H1 (cell line): Measurements from ENCODE around the gene WSCD2. TPM values are rescaled to one million over a fixed set of nuclear protein-coding genes. Genes with fewer than 3 reads are reported as not detected.

Experiments used
- CTCF ChIA-PET: fragments of 300-600 bp; sonication (Branson Sonifier 250); formaldehyde crosslinking; loops from one replicate; lab custom pipeline; 2021; ENCODE audit not compliant: partially characterized antibody; lab: Charles Lee
- POLR2A ChIA-PET: fragments of 300-600 bp; sonication (Branson Sonifier 250); formaldehyde crosslinking; loops from one replicate; lab custom pipeline; 2021; ENCODE audit warnings: inconsistent platforms; ENCODE audit not compliant: partially characterized antibody; lab: Charles Lee
- DNase-seq, 2 experiments: peaks; one replicate each; pipeline versions ENCODE4 v3.0.0 to v3.0.0-alpha.2; 2010 to 2022; ENCODE audit warnings: low spot score in 2 of 2, low read depth in 1 of 2, mixed read lengths in 1 of 2
- FAIRE-seq: peaks from 2 replicates; lab custom pipeline; 2011; peaks lifted over from hg19 to GRCh38; lab: Jason Lieb, UNC
- H2AFZ ChIP-seq: 2 replicates; pipeline ENCODE4 v1.8.1; 2012; ENCODE audit warnings: low read length, inconsistent platforms
- H2AK5ac ChIP-seq: 2 replicates; pipeline ENCODE4 v1.6.1; 2013; ENCODE audit warnings: low read depth, low read length
- H2BK120ac ChIP-seq: replicated peaks from 2 replicates; pipeline ENCODE3; 2013; ENCODE audit warnings: low read depth, low read length, inconsistent platforms
- H2BK12ac ChIP-seq: 2 replicates; pipeline ENCODE4 v1.6.1; 2013; ENCODE audit warnings: low read depth, low read length
- H2BK15ac ChIP-seq: 2 replicates; pipeline ENCODE4 v1.6.1; 2013; ENCODE audit warnings: low read length
- H2BK20ac ChIP-seq: 2 replicates; pipeline ENCODE4 v1.6.1; 2013; ENCODE audit warnings: low read length
- H2BK5ac ChIP-seq: 2 replicates; pipeline ENCODE4 v1.6.1; 2013; ENCODE audit warnings: low read depth, low read length
- H3K14ac ChIP-seq: 2 replicates; pipeline ENCODE4 v1.6.1; 2013; ENCODE audit warnings: inconsistent platforms; ENCODE audit not compliant: insufficient read length
- H3K18ac ChIP-seq: 2 replicates; pipeline ENCODE4 v1.6.1; 2013; ENCODE audit warnings: low read length; ENCODE audit errors: extremely low read depth
- H3K23ac ChIP-seq: 2 replicates; pipeline ENCODE4 v1.6.1; 2013; ENCODE audit warnings: inconsistent platforms; ENCODE audit not compliant: insufficient read length
- H3K23me2 ChIP-seq: 2 replicates; pipeline ENCODE4 v1.6.1; 2013; ENCODE audit warnings: low read depth, low read length
- H3K27ac ChIP-seq: 2 replicates; pipeline ENCODE4 v1.6.1; 2011; ENCODE audit warnings: low read depth, low read length, inconsistent platforms
- H3K27me3 ChIP-seq, 4 experiments: replicated peaks in 1 of 4; 1 replicate in 1 of 4; 2 replicates in 3 of 4; pipeline versions ENCODE4 v1.6.1 to v1.8.1; 2011 to 2013; ENCODE audit warnings: low read length in 3 of 4, mild to moderate bottlenecking in 3 of 4, inconsistent platforms in 2 of 4, mixed read lengths in 2 of 4, moderate library complexity in 1 of 4; ENCODE audit not compliant: control insufficient read depth in 3 of 4, insufficient read depth in 3 of 4; ENCODE audit errors: extremely low read depth in 1 of 4
- H3K36me3 ChIP-seq, 4 experiments: 2 replicates each; pipeline versions ENCODE4 v1.6.1 to v1.8.1; 2011 to 2013; ENCODE audit warnings: mild to moderate bottlenecking in 4 of 4, low read length in 3 of 4, moderate library complexity in 2 of 4, control low read depth in 1 of 4, inconsistent platforms in 1 of 4; ENCODE audit not compliant: insufficient read depth in 4 of 4, control insufficient read depth in 2 of 4
- H3K4ac ChIP-seq: replicated peaks from 2 replicates; pipeline ENCODE3; 2013; ENCODE audit warnings: low read length, low read depth, mixed read lengths, inconsistent platforms; ENCODE audit not compliant: insufficient read length
- H3K4me1 ChIP-seq, 4 experiments: replicated peaks in 1 of 4; 1 replicate in 1 of 4; 2 replicates in 3 of 4; pipeline versions ENCODE4 v1.6.1 to v1.8.1; 2011 to 2013; ENCODE audit warnings: low read length in 3 of 4, inconsistent platforms in 2 of 4, mixed read lengths in 1 of 4; ENCODE audit not compliant: insufficient read depth in 4 of 4, control insufficient read depth in 3 of 4
- H3K4me2 ChIP-seq, 2 experiments: 2 replicates each; pipeline versions ENCODE4 v1.6.1 to v1.8.1; 2011 to 2013; ENCODE audit warnings: low read depth in 2 of 2, low read length in 2 of 2, control low read depth in 1 of 2, inconsistent platforms in 1 of 2, mild to moderate bottlenecking in 1 of 2; ENCODE audit not compliant: insufficient read depth in 1 of 2
- H3K4me3 ChIP-seq, 4 experiments: fragments of 200-600, 300-600 bp in 1 of 4; sonication (generic), shearing (Covaris generic), sonication (Bioruptor Twin) in 1 of 4; 2 replicates each; pipeline versions ENCODE4 v1.5.1 to v1.8.1; 2011 to 2016; ENCODE audit warnings: low read length in 4 of 4, low read depth in 3 of 4, control low read depth in 2 of 4, inconsistent platforms in 2 of 4, mild to moderate bottlenecking in 2 of 4, mixed read lengths in 1 of 4, moderate library complexity in 1 of 4; ENCODE audit not compliant: insufficient read depth in 2 of 4; ENCODE audit errors: extremely low read depth in 1 of 4
- H3K56ac ChIP-seq: replicated peaks from 2 replicates; pipeline ENCODE3; 2013; ENCODE audit warnings: low read depth, mild to moderate bottlenecking, mixed read lengths, low read length, inconsistent platforms; ENCODE audit not compliant: insufficient read length
- H3K79me1 ChIP-seq: 2 replicates; pipeline ENCODE4 v1.6.1; 2013; ENCODE audit warnings: low read depth, low read length, control low read depth
- H3K79me2 ChIP-seq, 2 experiments: 2 replicates each; pipeline versions ENCODE4 v1.6.1 to v1.8.1; 2012 to 2013; ENCODE audit warnings: low read length in 2 of 2, mild to moderate bottlenecking in 2 of 2, inconsistent platforms in 1 of 2; ENCODE audit not compliant: insufficient read depth in 2 of 2, control insufficient read depth in 1 of 2
- H3K9ac ChIP-seq, 4 experiments: replicated peaks in 1 of 4; 1 replicate in 1 of 4; 2 replicates in 3 of 4; pipeline versions ENCODE4 v1.6.1 to v1.8.1; 2011 to 2013; ENCODE audit warnings: low read depth in 3 of 4, low read length in 3 of 4, control low read depth in 2 of 4, mild to moderate bottlenecking in 2 of 4, moderate library complexity in 2 of 4, inconsistent platforms in 1 of 4; ENCODE audit errors: extremely low read depth in 1 of 4
- H3K9me3 ChIP-seq, 2 experiments: 2 replicates each; pipeline versions ENCODE4 v1.6.1 to v1.8.1; 2012 to 2013; ENCODE audit warnings: mild to moderate bottlenecking in 2 of 2, moderate library complexity in 2 of 2, control low read depth in 1 of 2, inconsistent platforms in 1 of 2, low read depth in 1 of 2, low read length in 1 of 2, mixed read lengths in 1 of 2; ENCODE audit not compliant: insufficient read depth in 2 of 2
- H4K20me1 ChIP-seq, 2 experiments: replicated peaks in 1 of 2; 2 replicates each; pipeline versions ENCODE3 to v1.8.1; 2011 to 2013; ENCODE audit warnings: inconsistent platforms in 2 of 2, low read length in 2 of 2, mild to moderate bottlenecking in 1 of 2; ENCODE audit not compliant: insufficient read depth in 2 of 2, control insufficient read depth in 1 of 2
- H4K5ac ChIP-seq: 2 replicates; pipeline ENCODE4 v1.6.1; 2013; ENCODE audit warnings: low read length, low read depth, mixed read lengths, inconsistent platforms; ENCODE audit not compliant: insufficient read length
- H4K8ac ChIP-seq: 2 replicates; pipeline ENCODE4 v1.8.0; 2013; ENCODE audit warnings: mild to moderate bottlenecking, moderate library complexity, low read length, inconsistent platforms; ENCODE audit not compliant: insufficient read depth; ENCODE audit errors: extremely low read depth
- H4K91ac ChIP-seq: replicated peaks from 2 replicates; pipeline ENCODE3; 2013; ENCODE audit warnings: low read length, mixed read lengths, inconsistent platforms; ENCODE audit not compliant: insufficient read length
- ASH2L ChIP-seq: fragments of 200-600, 300-600 bp; sonication (generic); IDR thresholded peaks from one replicate; pipeline ENCODE4 v1.7.1; 2017; ENCODE audit warnings: low read length
- CBX8 ChIP-seq: fragments of 300-800, 300-1000 bp; sonication (generic); IDR thresholded peaks from 2 replicates; pipeline ENCODE4 v1.7.1; 2016; ENCODE audit warnings: low read depth, low read length, borderline replicate concordance
- EGR1 ChIP-seq: IDR thresholded peaks from 2 replicates; pipeline ENCODE4 v1.6.1; 2011; ENCODE audit warnings: low read depth, low read length, borderline replicate concordance
- GTF2F1 ChIP-seq: IDR thresholded peaks from 2 replicates; pipeline ENCODE4 v1.6.1; 2012; ENCODE audit warnings: low read depth, low read length, improper control_type of control experiment, borderline replicate concordance
- HDAC2 ChIP-seq, 2 experiments: fragments of 300-600 bp in 1 of 2; sonication (generic) in 1 of 2; IDR thresholded peaks; 2 replicates each; pipeline ENCODE4 v1.6.1; 2011 to 2012; ENCODE audit warnings: low read depth in 2 of 2, low read length in 2 of 2, mild to moderate bottlenecking in 2 of 2, moderate library complexity in 2 of 2, borderline replicate concordance in 1 of 2, inconsistent platforms in 1 of 2
- NRF1 ChIP-seq: IDR thresholded peaks from 2 replicates; pipeline ENCODE4 v1.6.1; 2011; ENCODE audit warnings: mild to moderate bottlenecking, low read depth, low read length, improper control_type of control experiment
- POU5F1 ChIP-seq: IDR thresholded peaks from 2 replicates; pipeline ENCODE4 v1.6.1; 2011; ENCODE audit warnings: low read depth, mild to moderate bottlenecking, low read length, moderate library complexity
- SIN3A ChIP-seq, 2 experiments: IDR thresholded peaks in 1 of 2; conservative IDR thresholded peaks in 1 of 2; 2 replicates each; pipeline ENCODE4 v1.6.1; 2011 to 2012; ENCODE audit warnings: low read length in 2 of 2, improper control_type of control experiment in 1 of 2, low read depth in 1 of 2, mild to moderate bottlenecking in 1 of 2
- SIRT6 ChIP-seq: IDR thresholded peaks from one replicate; pipeline ENCODE4 v1.7.1; 2012; ENCODE audit warnings: low read length, inconsistent platforms
- SRF ChIP-seq: IDR thresholded peaks from 2 replicates; pipeline ENCODE4 v1.6.1; 2011; ENCODE audit warnings: mild to moderate bottlenecking, low read depth, low read length, moderate library complexity
- TAF1 ChIP-seq: IDR thresholded peaks from 2 replicates; pipeline ENCODE4 v1.6.1; 2011; ENCODE audit warnings: mild to moderate bottlenecking, low read depth, low read length
- WGBS, 2 experiments: shearing (Covaris generic) in 1 of 2; methylation state at CpG; one replicate each; pipeline versions ENCODE4 v1.1.6 to v1.1.7; 2013 to 2015; ENCODE audit warnings: low lambda C conversion rate in 2 of 2, mixed read lengths in 2 of 2, inconsistent platforms in 1 of 2, low coverage in 1 of 2, missing lambda C conversion rate in 1 of 2; ENCODE audit not compliant: insufficient replicate concordance in 2 of 2, insufficient coverage in 1 of 2, insufficient read length in 1 of 2; ENCODE audit errors: extremely low coverage in 1 of 2, missing lambda C conversion rate in 1 of 2; 5-methylcytosine and 5-hydroxymethylcytosine counted together
- polyA plus RNA-seq, 7 experiments: library from polyadenylated mRNA; depleted of rRNA in 3 of 7; stranded (reverse) in 5 of 7; unstranded in 2 of 7; fragments of >200 nt in 5 of 7; fragments of 200-250 nt in 2 of 7; gene quantifications; 1 replicate in 5 of 7; 2 replicates in 1 of 7; 4 replicates in 1 of 7; pipeline versions ENCODE4 v1.2.1 to v1.2.3, GENCODE V29; 2011 to 2013; ENCODE audit warnings: missing spikeins in 2 of 7, mixed read lengths in 2 of 7
- total RNA-seq: library from RNA; stranded (reverse); fragmentation: NEBNext Ultra II Directional; extraction: Animal tissue kit (Norgen Biotek cat#: 25700); gene quantifications from 2 replicates; pipeline ENCODE4 v1.2.1, GENCODE V29; 2021
- TF ChIP-seq, protein P1 (sequence below): IDR thresholded peaks from 2 replicates; pipeline ENCODE4 v1.6.1; 2012; ENCODE audit warnings: inconsistent platforms

The WSCD2 gene
- total and polyA plus RNA-seq, 2 of the 8 experiments (the other 6 are each of a cell fraction or from before 2014, with no cell fraction given), result 1.3 to 2.2 TPM

DNA sequence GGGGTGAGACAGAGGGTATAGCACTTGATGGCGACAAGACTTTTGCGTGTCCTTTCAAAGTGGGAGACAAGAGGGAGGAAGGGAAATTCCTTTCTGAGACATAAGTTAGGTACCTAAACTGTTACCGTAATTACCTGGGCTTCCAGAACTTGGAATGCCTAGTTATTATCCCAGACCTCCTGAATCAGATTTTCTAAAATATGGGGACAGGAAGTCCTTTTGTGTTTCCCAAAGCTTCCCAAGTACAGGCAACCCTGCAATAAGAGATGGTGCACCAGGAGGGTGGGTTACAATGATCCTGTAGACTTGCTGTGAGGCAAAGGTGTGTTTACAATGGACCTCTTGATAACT, 126.1 kb downstream of the WSCD2 start:
- no peak overlapping the region for H3K14ac ChIP-seq
- H2BK12ac ChIP-seq, result no peak overlapping the region
- no peaks in the 10 kb centered on the region for H4K20me1 ChIP-seq
- H3K56ac ChIP-seq, result no peak overlapping the region
- H3K4me1 ChIP-seq, result peaks cover 0 to 8% (median 4%) of the 10 kb centered on the region in 4 experiments; a peak in 3 of 7 replicates
- no peak overlapping the region for H2BK15ac ChIP-seq
- peaks cover 0 to 8% of the 10 kb centered on the region in 2 experiments; a peak in 2 of 4 replicates for H3K9me3 ChIP-seq
- DNase-seq (no peak), FAIRE-seq (no peak)
- no peak overlapping the region for H2BK20ac ChIP-seq
- no peak overlapping the region for H3K9ac ChIP-seq
- H2BK120ac ChIP-seq, result no peak overlapping the region
- H3K4ac ChIP-seq, result no peak overlapping the region
- H2AK5ac ChIP-seq, result no peak overlapping the region
- no peaks in the 10 kb centered on the region for H3K79me1 ChIP-seq
- H3K79me2 ChIP-seq, result no peaks in the 10 kb centered on the region
- no peak overlapping the region for H3K23ac ChIP-seq
- H3K18ac ChIP-seq, result no peak overlapping the region
- no peaks in the 10 kb centered on the region for H3K27me3 ChIP-seq
- H3K36me3 ChIP-seq, result no peaks in the 10 kb centered on the region
- POLR2A ChIA-PET, result no interaction called here
- 85% methylated on average over 3 of the region's 3 CpGs; no CpG with 5 or more reads in 1 of the 2 experiments for WGBS, 2 experiments
- H4K8ac ChIP-seq, result no peak overlapping the region
- CTCF ChIA-PET, result interaction anchor here (0.7 to 1.5 kb wide), 5 partner anchors 13 to 199 kb away, joined by 3 to 5 read pairs (median 3); no protein-coding TSS in a partner anchor
- H2AFZ ChIP-seq, result no peak overlapping the region
- no peak overlapping the region for H3K27ac ChIP-seq
- no peak overlapping the region for H4K91ac ChIP-seq
- no peak overlapping the region for H2BK5ac ChIP-seq
- TF ChIP-seq NRF1 (no peak), SIRT6 (no peak), EGR1 (no peak), POU5F1 (no peak), GTF2F1 (no peak), SIN3A (conservative IDR thresholded peaks at IDR 0.05 in 1 of 2, IDR thresholded peaks at IDR 0.05 in 1 of 2; ENCODE audit: low read depth in 1 of 2, low read length in 2 of 2) (no peak), CBX8 (no peak), HDAC2 (IDR thresholded peaks at IDR 0.05; ENCODE audit: borderline replicate concordance in 1 of 2, low read depth in 2 of 2, low read length in 2 of 2) (no peak), SRF (no peak), ASH2L (no peak), TAF1 (no peak)
- TF ChIP-seq, protein P1, sequence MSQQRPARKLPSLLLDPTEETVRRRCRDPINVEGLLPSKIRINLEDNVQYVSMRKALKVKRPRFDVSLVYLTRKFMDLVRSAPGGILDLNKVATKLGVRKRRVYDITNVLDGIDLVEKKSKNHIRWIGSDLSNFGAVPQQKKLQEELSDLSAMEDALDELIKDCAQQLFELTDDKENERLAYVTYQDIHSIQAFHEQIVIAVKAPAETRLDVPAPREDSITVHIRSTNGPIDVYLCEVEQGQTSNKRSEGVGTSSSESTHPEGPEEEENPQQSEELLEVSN, result no peak
- H4K5ac ChIP-seq, result no peak overlapping the region
- H3K23me2 ChIP-seq, result no peaks in the 10 kb centered on the region
- H3K4me2 ChIP-seq, result no peak overlapping the region
- no peak overlapping the region for H3K4me3 ChIP-seq
